ENCODE measurements around the gene FLT3. TPM values are rescaled to one million over a fixed set of nuclear protein-coding genes. Genes with fewer than 3 reads are reported as not detected.
A peak's percentile ranks its signal among the peaks of the same experiment; 100 is the strongest.

Gene FLT3
- total RNA-seq, 5 donors from 2014 or later (not counting 1 experiment from before 2014, with no cell fraction given), result 0.13 to 0.48 (median 0.26) TPM

GRCh38 chr13:28138756-28139470 lies 38.5 kb upstream of the FLT3 start:
- peak; percentile 68 to 75 (median 70) for ATAC-seq (replicated peaks in 1 of 4)
- DNase-seq, result peak; percentile 74 to 91 (median 85)
- Mint-ChIP-seq H3K4me3 (peak overlapping the region; percentile 86 to 96 (median 94)), H3K27ac (peak overlapping the region; percentile 90 to 94), H3K36me3 (peaks cover 3% of the 10 kb centered on the region), H3K9me3 (no peaks in the 10 kb centered on the region), H3K27me3 (no peaks in the 10 kb centered on the region), H3K4me1 (peaks cover 53 to 62% (median 55%) of the 10 kb centered on the region in 3 donors)
- 0% methylated on average over 48 of the region's 60 CpGs for WGBS (ENCODE audit: insufficient coverage)
- H3K4me3 ChIP-seq (ENCODE audit: control insufficient read depth in 1 of 2, extremely low read depth in 1 of 2, low read length in 1 of 2), result peak overlapping the region; percentile 67 to 84
- H3K9me3 ChIP-seq, result no peaks in the 10 kb centered on the region
- peaks cover 28 to 41% of the 10 kb centered on the region in 2 experiments for H3K4me1 ChIP-seq (ENCODE audit: control insufficient read depth in 1 of 2, extremely low read depth in 1 of 2, insufficient read depth in 2 of 2, low read length in 2 of 2)
- no peaks in the 10 kb centered on the region for H3K36me3 ChIP-seq (ENCODE audit: control insufficient read depth in 2 of 2, extremely low read depth in 1 of 2, insufficient read depth in 1 of 2, low read length in 1 of 2)
- POLR2A ChIA-PET, result interaction anchor here in 1 of 2 donors (0.6 kb wide), 1 partner anchor 694 kb away, joined by 4 read pairs; no protein-coding TSS in a partner anchor
- CTCF ChIA-PET, result interaction anchor here in 1 of 2 donors (0.6 kb wide), 1 partner anchor 24 kb away, joined by 3 read pairs; no protein-coding TSS in a partner anchor
- H3K27ac ChIP-seq (ENCODE audit: low read length), result peak overlapping the region; percentile 92
- H3K27me3 ChIP-seq (replicated peaks in 1 of 2; ENCODE audit: control insufficient read depth in 2 of 2, extremely low read depth in 1 of 2, insufficient read depth in 2 of 2, low read length in 1 of 2), result no peaks in the 10 kb centered on the region

DNA sequence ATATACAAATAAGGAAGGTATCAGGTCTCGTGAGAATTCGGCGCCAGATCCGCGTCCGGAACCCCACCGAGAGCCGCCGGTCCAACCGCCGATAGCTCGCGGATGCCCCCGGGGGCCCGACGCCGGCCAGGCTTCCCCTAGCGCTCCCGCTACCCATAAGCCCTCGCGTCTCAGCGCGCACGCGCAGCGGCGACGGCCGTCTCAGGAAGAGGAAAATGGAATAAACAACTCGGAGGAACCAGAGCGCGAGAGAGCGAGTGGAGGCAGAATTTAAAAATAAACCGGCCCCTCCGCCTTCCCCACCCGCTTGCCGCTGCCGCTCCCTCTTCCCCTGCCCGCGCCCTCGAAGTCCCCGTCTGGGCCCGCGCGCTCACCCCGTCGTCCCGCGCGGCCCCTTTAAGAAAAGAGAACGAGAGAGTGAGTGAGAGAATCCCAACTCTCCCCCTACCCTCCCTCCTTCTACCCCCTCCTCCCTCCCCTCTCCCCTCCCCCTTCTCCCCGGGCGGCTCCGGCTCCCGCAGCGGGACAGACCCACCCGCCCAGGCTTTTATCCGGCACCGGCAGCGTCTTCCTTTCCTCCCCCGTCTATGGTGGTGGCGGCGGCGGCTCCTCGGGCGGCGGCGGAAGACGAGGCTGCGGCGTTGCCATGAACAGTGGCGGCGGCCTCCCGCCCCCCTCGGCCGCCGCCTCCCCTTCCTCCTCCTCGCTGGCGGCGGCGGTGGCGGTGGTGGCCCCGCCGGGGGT lies 37.8 kb upstream of the FLT3 start, which contains the start of gene PAN3:
Gene PAN3 (plus strand): TSS at position 534 of the 744 bp plus-strand sequence. CDS start 113 bp downstream, at position 647.
- Mint-ChIP-seq H3K36me3 (no peaks in the 10 kb centered on the region), H3K27me3 (no peaks in the 10 kb centered on the region), H3K9me3 (no peaks in the 10 kb centered on the region), H3K4me3 (peak within 1 kb of the TSS; percentile 86 to 96 (median 94)), H3K4me1 (peaks cover 48 to 55% (median 49%) of the 10 kb centered on the region in 3 donors), H3K27ac (peak within 1 kb of the TSS; percentile 97 to 98)
- Histone ChIP-seq H3K27ac (ENCODE audit: low read length) (peak within 1 kb of the TSS; percentile 92), H3K4me1 (ENCODE audit: control insufficient read depth in 1 of 2, extremely low read depth in 1 of 2, insufficient read depth in 2 of 2, low read length in 2 of 2) (peaks cover 28 to 39% of the 10 kb centered on the region in 2 experiments), H3K36me3 (ENCODE audit: control insufficient read depth in 2 of 2, extremely low read depth in 1 of 2, insufficient read depth in 1 of 2, low read length in 1 of 2) (no peaks in the 10 kb centered on the region), H3K9me3 (no peaks in the 10 kb centered on the region), H3K27me3 (replicated peaks in 1 of 2; ENCODE audit: control insufficient read depth in 2 of 2, extremely low read depth in 1 of 2, insufficient read depth in 2 of 2, low read length in 1 of 2) (no peaks in the 10 kb centered on the region), H3K4me3 (ENCODE audit: control insufficient read depth in 1 of 2, extremely low read depth in 1 of 2, low read length in 1 of 2) (peak within 1 kb of the TSS; percentile 67 to 84)
- ATAC-seq (replicated peaks in 1 of 4) (peak; percentile 60 to 65 (median 62)), DNase-seq (peak; percentile 85 to 95 (median 88))
- ChIA-PET CTCF (no interaction called here), POLR2A (interaction anchor here (0.6 to 1.0 kb wide), 4 partner anchors 36 to 693 kb away, joined by 3 to 11 read pairs (median 6); no protein-coding TSS in a partner anchor)
- WGBS (ENCODE audit: insufficient coverage), result under 1% methylated on average over 36 of the region's 84 CpGs

DNA sequence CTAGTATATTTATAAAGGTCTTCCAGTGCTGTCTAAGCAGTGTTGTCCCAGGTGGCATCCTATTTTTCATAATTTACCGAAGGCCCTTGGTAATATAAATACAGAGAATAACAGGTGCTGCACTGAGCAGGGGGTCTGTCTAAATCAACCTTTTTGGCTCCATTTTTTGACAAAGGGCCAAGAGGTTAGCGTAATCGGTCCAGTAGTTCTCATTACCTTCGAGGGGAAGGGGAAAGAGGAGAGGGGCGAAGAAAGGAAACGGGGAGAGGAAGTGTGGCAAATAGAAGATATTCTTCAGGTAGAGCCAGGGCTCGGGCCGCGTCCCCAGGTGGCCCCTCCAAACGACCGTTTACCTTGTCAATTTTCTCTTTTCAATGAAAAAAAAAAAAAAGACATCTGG lies 37.2 kb upstream of the FLT3 start:
- Histone ChIP-seq H3K4me1 (ENCODE audit: control insufficient read depth in 1 of 2, extremely low read depth in 1 of 2, insufficient read depth in 2 of 2, low read length in 2 of 2) (peaks cover 28 to 33% of the 10 kb centered on the region in 2 experiments), H3K27me3 (replicated peaks in 1 of 2; ENCODE audit: control insufficient read depth in 2 of 2, extremely low read depth in 1 of 2, insufficient read depth in 2 of 2, low read length in 1 of 2) (no peaks in the 10 kb centered on the region), H3K36me3 (ENCODE audit: control insufficient read depth in 2 of 2, extremely low read depth in 1 of 2, insufficient read depth in 1 of 2, low read length in 1 of 2) (no peaks in the 10 kb centered on the region), H3K27ac (ENCODE audit: low read length) (peak overlapping the region; percentile 92), H3K4me3 (ENCODE audit: control insufficient read depth in 1 of 2, extremely low read depth in 1 of 2, low read length in 1 of 2) (peak overlapping the region; percentile 67 to 83), H3K9me3 (no peaks in the 10 kb centered on the region)
- H3K9me3 Mint-ChIP-seq, result no peaks in the 10 kb centered on the region
- POLR2A ChIA-PET, result interaction anchor here (0.6 to 1.0 kb wide), 4 partner anchors 35 to 692 kb away, joined by 3 to 11 read pairs (median 6); no protein-coding TSS in a partner anchor
- DNase-seq (peak in 1 of 35 experiments; percentile 2), ATAC-seq (replicated peaks in 1 of 4) (no peak)
- H3K4me1 Mint-ChIP-seq, result peaks cover 42 to 49% (median 43%) of the 10 kb centered on the region in 3 donors
- WGBS (ENCODE audit: insufficient coverage), result 19% methylated on average over 3 of the region's 11 CpGs
- H3K4me3 Mint-ChIP-seq, result peak overlapping the region; percentile 86 to 96 (median 94)
- H3K27ac Mint-ChIP-seq, result peak overlapping the region; percentile 97 to 98
- CTCF ChIA-PET, result no interaction called here
- no peaks in the 10 kb centered on the region for H3K36me3 Mint-ChIP-seq
- H3K27me3 Mint-ChIP-seq, result no peaks in the 10 kb centered on the region

- peaks cover 23 to 27% of the 10 kb centered on the region in 2 experiments for H3K4me1 ChIP-seq (ENCODE audit: control insufficient read depth in 1 of 2, extremely low read depth in 1 of 2, insufficient read depth in 2 of 2, low read length in 2 of 2)
- no peaks in the 10 kb centered on the region for H3K36me3 ChIP-seq (ENCODE audit: control insufficient read depth in 2 of 2, extremely low read depth in 1 of 2, insufficient read depth in 1 of 2, low read length in 1 of 2)
- no peaks in the 10 kb centered on the region for H3K9me3 Mint-ChIP-seq
- H3K27me3 Mint-ChIP-seq, result no peaks in the 10 kb centered on the region
- H3K4me3 Mint-ChIP-seq, result peak overlapping the region; percentile 86 to 96 (median 94)
- no peaks in the 10 kb centered on the region for H3K36me3 Mint-ChIP-seq
- H3K4me1 Mint-ChIP-seq, result peaks cover 35 to 42% (median 37%) of the 10 kb centered on the region in 3 donors
- DNase-seq, result peak in 1 of 35 experiments; percentile 44
- ATAC-seq (replicated peaks in 1 of 4), result no peak
- peak overlapping the region; percentile 92 for H3K27ac ChIP-seq (ENCODE audit: low read length)
- ChIA-PET POLR2A (no interaction called here), CTCF (no interaction called here)
- no peaks in the 10 kb centered on the region for H3K9me3 ChIP-seq
- H3K27me3 ChIP-seq (replicated peaks in 1 of 2; ENCODE audit: control insufficient read depth in 2 of 2, extremely low read depth in 1 of 2, insufficient read depth in 2 of 2, low read length in 1 of 2), result no peaks in the 10 kb centered on the region
- H3K4me3 ChIP-seq (ENCODE audit: control insufficient read depth in 1 of 2, extremely low read depth in 1 of 2, low read length in 1 of 2), result peak overlapping the region; percentile 67 to 83
- WGBS (ENCODE audit: insufficient coverage), result 27% methylated on average over 2 of the region's 7 CpGs
- H3K27ac Mint-ChIP-seq, result peak overlapping the region; percentile 97 to 98
Measured at GRCh38 chr13:28136916-28137315, 36.5 kb upstream of the FLT3 start.

DNA sequence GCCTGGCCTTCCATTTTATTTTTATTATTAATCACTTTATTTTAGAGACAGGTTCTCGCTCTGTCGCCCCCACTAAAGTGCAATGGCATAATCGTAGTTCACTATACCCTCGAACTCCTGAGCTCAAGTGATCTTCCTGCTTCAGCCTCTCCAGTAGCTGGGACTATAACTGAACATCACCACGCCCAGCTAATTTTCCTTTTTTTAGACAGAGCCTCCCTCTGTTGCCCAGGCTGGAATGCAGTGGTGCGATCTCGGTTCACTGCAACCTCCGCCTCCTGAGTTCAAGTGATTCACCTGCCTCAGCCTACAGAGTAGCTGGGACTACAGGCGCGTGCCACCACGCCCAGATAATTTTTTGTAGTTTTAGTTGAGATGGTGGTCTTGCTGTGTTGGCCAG lies 31.3 kb upstream of the FLT3 start:
- Mint-ChIP-seq H3K27me3 (no peaks in the 10 kb centered on the region), H3K4me1 (peaks cover 5 to 6% (median 6%) of the 10 kb centered on the region in 3 donors), H3K27ac (no peak overlapping the region), H3K4me3 (no peak overlapping the region), H3K9me3 (no peaks in the 10 kb centered on the region), H3K36me3 (no peaks in the 10 kb centered on the region)
- H3K36me3 ChIP-seq (ENCODE audit: control insufficient read depth in 2 of 2, extremely low read depth in 1 of 2, insufficient read depth in 1 of 2, low read length in 1 of 2), result no peaks in the 10 kb centered on the region
- CTCF ChIA-PET, result no interaction called here
- H3K4me3 ChIP-seq (ENCODE audit: control insufficient read depth in 1 of 2, extremely low read depth in 1 of 2, low read length in 1 of 2), result no peak overlapping the region
- no peaks in the 10 kb centered on the region for H3K9me3 ChIP-seq
- peaks cover 0 to 4% of the 10 kb centered on the region in 2 experiments for H3K4me1 ChIP-seq (ENCODE audit: control insufficient read depth in 1 of 2, extremely low read depth in 1 of 2, insufficient read depth in 2 of 2, low read length in 2 of 2)
- DNase-seq, result no peak
- no peak for ATAC-seq (replicated peaks in 1 of 4)
- H3K27ac ChIP-seq (ENCODE audit: low read length), result no peak overlapping the region
- POLR2A ChIA-PET, result no interaction called here
- WGBS (ENCODE audit: insufficient coverage), result 89% methylated on average over 11 of the region's 11 CpGs
- no peaks in the 10 kb centered on the region for H3K27me3 ChIP-seq (replicated peaks in 1 of 2; ENCODE audit: control insufficient read depth in 2 of 2, extremely low read depth in 1 of 2, insufficient read depth in 2 of 2, low read length in 1 of 2)
